Kidney epithelial cell (primary cell): Measurements from ENCODE around the gene DCP2. TPM values are rescaled to one million over a fixed set of nuclear protein-coding genes. Genes with fewer than 3 reads are reported as not detected.
"Not testable (repeated sequence)": the region's sequence is repeated elsewhere in the genome, so short reads cannot be mapped to it uniquely, and the experiment has no call there.

Source experiments
- DNase-seq: peaks from one replicate; pipeline ENCODE4 v3.0.0-alpha.2; 2010; ENCODE audit warnings: low read depth
- H3K27me3 ChIP-seq: 2 replicates; pipeline ENCODE4 v1.6.0; 2011; ENCODE audit warnings: low read length; ENCODE audit not compliant: control insufficient read depth, insufficient read depth
- H3K36me3 ChIP-seq: 2 replicates; pipeline ENCODE4 v1.5.1; 2011; ENCODE audit warnings: low read length; ENCODE audit not compliant: control insufficient read depth, insufficient read depth
- H3K4me3 ChIP-seq: 2 replicates; pipeline ENCODE4 v1.5.1; 2011; ENCODE audit warnings: low read depth, mild to moderate bottlenecking, control low read depth, low read length
- total RNA-seq: library from RNA; depleted of rRNA; stranded (reverse); fragments of >200 nt; gene quantifications from 2 replicates; pipeline ENCODE4 v1.2.3, GENCODE V29; 2015
- TF ChIP-seq, protein P1 (sequence below): IDR thresholded peaks from 2 replicates; pipeline ENCODE4 v1.5.1; 2011; ENCODE audit warnings: mild to moderate bottlenecking, moderate library complexity, low read length, control low read depth, inconsistent platforms; ENCODE audit not compliant: insufficient read depth, poor library complexity, severe bottlenecking

Gene DCP2
- total RNA-seq, 1 donor from 2014 or later: 33.4 TPM

DNA sequence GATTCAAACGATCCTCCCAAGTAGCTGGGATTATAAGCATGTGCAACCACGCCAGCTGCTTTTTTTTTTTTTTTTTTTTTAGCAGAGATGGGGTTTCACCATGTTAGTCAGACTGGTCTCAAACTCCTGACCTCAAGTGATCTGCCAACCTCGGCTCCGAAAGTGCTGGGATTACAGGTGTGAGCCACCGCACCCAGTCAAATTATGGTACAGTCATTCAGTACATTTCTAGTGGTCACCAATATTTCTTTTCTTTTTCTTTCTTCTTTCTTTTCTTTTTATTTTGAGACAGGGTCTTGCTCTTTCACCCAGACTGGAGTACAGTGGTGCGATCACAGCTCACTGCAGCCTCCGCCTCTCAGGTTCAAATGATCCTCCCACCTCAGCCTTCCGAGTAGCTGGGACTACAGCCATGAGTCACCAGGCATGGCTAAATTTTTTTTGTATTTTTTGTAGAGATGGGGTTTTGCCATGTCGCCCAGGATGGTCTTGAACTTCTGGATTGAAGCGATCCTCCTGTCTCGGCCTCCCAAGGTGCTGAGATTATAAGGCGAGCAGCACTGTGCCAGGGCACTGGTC is 25.4 kb upstream of the DCP2 start:
- TF ChIP-seq, protein P1, sequence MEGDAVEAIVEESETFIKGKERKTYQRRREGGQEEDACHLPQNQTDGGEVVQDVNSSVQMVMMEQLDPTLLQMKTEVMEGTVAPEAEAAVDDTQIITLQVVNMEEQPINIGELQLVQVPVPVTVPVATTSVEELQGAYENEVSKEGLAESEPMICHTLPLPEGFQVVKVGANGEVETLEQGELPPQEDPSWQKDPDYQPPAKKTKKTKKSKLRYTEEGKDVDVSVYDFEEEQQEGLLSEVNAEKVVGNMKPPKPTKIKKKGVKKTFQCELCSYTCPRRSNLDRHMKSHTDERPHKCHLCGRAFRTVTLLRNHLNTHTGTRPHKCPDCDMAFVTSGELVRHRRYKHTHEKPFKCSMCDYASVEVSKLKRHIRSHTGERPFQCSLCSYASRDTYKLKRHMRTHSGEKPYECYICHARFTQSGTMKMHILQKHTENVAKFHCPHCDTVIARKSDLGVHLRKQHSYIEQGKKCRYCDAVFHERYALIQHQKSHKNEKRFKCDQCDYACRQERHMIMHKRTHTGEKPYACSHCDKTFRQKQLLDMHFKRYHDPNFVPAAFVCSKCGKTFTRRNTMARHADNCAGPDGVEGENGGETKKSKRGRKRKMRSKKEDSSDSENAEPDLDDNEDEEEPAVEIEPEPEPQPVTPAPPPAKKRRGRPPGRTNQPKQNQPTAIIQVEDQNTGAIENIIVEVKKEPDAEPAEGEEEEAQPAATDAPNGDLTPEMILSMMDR: no peak
- H3K36me3 ChIP-seq: no peaks in the 10 kb centered on the region
- no peak for DNase-seq
- no peaks in the 10 kb centered on the region for H3K27me3 ChIP-seq
- H3K4me3 ChIP-seq: no peak overlapping the region

DNA sequence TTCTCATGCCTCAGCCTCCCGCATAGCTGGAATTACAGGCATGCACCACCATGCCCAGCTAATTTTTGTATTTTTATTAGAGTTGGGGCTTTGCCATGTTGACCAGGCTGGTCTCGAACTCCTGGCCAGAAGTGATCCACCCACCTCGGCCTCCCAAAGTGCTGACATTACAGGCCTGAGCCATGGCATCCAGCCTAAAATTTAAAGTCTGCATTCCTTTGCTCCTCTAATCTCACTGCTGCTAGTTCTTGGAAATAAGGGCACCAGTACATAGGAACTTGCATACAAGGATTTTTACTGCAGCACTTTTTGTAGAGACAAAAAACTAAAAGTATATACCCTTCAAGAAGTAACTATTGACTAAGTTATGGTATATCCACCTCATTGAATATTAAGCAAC is 20.0 kb upstream of the DCP2 start:
- Histone ChIP-seq H3K4me3 (no peak overlapping the region), H3K36me3 (no peaks in the 10 kb centered on the region), H3K27me3 (no peaks in the 10 kb centered on the region)
- DNase-seq: no peak
- TF ChIP-seq, protein P1: no peak

DNA sequence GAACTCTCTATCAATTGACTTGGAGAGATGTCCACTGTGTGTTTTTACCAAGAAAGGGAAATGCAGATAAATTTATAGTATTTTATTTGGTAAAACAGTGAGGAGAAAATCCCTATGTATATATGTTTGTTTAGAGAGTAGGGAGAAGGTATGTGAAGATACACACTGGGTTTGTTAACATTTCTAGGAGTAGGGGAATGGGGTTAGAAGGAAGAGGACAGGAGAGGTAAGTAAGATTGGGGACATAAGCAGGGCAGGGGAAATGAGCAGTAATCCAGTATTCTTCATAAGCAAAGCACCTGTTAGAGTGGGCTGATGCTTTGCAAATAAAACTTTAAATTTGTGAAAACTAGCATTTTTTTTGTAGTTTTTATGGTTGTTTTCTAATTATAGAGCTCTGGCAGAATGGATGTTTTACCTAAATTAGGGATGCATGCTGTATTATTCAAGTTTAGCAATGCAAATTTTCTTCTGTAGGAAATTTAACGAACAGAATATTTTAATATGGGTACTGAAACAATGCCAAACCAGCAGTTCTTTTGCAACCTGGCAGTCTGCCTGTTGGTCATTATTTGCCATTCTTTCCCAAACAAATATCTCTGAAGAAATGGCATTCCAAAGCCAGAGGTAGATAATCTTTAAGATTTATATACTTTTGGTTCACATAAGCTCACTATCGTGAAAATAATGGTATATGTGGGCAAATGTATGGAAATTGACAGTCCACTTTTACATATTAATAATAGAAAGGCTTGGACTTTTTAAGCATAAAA is 19.4 kb upstream of the DCP2 start:
- TF ChIP-seq, protein P1: no peak
- DNase-seq: no peak
- H3K36me3 ChIP-seq: no peaks in the 10 kb centered on the region
- no peaks in the 10 kb centered on the region for H3K27me3 ChIP-seq
- no peak overlapping the region for H3K4me3 ChIP-seq

DNA sequence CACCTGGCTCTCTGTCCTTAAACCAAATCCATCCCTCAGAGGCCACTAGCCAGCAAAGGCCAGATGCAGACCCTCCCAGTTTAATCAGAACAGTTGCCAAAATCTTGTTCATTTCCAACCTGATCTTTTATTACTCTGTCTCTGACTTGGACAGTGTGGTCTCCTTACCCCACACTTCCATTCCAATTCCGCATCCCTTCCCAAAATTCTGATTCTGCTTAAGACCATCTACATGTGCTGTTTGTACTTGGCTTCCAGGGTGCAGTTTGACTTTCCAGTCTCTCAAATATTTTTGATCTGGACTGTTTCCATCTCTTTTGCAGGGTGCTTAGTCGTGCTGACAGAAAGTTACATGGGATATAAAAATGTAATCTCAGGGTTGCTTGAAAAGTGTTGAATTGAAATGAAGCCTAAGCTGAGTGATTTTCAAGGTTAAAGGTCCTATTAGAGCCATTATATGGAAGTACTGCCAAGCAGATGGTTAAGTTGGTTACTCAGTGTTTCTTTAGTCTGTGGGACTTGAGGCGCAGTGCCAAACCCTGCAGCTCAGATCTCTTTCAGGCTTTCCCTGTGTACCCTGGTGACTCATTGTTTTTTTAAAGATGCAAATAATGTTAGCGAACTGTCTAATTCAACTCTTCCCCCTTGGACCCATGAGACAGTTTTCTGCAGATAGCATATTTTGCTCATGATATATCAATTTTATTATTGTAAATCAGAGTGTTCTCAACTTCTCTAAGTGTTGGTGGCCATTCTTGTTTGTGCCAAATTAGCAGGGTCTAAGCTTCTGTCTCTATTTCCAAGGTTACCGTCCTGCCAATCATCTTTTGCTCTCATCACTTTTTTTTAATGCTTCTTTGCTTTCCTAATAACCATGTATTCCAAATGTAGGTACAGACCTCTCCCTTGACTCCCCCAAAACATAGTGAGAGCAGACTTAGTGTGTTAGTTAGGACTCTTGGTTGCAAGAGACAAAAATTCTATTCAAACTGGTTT is 18.2 kb upstream of the DCP2 start:
- Histone ChIP-seq H3K27me3 (no peaks in the 10 kb centered on the region), H3K36me3 (no peaks in the 10 kb centered on the region), H3K4me3 (no peak overlapping the region)
- TF ChIP-seq, protein P1: no peak
- peak; percentile 86 for DNase-seq

DNA sequence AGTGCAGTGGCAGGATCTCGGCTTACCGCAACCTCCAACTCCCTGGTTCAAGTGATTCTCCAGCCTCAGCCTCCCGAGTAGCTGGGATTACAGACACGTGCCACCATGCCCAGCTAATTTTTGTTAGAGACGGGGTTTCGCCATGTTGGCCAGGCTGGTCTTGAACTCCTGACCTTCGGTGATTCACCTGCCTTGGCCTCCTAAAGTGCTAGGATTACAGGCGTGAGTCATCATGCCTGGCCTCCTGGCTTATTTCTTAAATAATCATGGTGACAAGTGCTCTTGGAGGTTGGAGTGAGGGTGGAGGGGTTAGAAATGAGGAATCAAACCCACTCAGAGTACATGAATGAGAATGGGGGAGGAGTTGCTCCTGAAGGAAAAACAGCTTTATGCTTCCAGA is 16.7 kb upstream of the DCP2 start:
- not testable (repeated sequence) for H3K27me3 ChIP-seq

DNA sequence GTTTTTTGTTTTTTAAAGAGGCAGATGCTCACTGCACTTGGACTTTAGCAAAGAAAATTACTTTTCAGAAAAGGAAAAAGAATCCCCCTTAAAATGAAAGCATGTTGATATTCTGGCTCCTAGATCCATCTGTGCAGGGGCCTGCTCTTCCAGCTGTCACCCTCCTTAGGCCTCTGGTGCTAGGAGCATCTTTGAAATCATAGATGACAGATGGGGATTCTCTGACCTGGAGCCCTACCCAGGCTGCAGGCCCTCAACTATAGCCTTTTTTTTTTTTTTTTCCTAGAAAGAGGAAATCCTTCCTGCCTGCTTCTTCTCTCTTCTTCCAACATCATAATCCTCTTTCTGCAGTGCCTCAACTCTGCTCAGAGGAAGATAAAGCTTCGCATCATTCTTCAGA is 16.3 kb upstream of the DCP2 start:
- no peaks in the 10 kb centered on the region for H3K36me3 ChIP-seq
- DNase-seq: no peak
- TF ChIP-seq, protein P1: no peak
- H3K4me3 ChIP-seq: no peak overlapping the region
- H3K27me3 ChIP-seq: no peaks in the 10 kb centered on the region

More for the DNA sequence above, 16.7 kb upstream of the DCP2 start:
- not testable (repeated sequence) for H3K4me3 ChIP-seq, H3K36me3 ChIP-seq
- DNase-seq: peak; percentile 58
